Endothelial cell of umbilical vein (primary cell): ENCODE results near the gene MSH4. TPM values are rescaled to one million over a fixed set of nuclear protein-coding genes. Genes with fewer than 3 reads are reported as not detected.
"Not testable (repeated sequence)": the region's sequence is repeated elsewhere in the genome, so short reads cannot be mapped to it uniquely, and the experiment has no call there.

Source experiments
- BruUV-seq: library from RNA; stranded (reverse); fragments of 400-500 nt; replicated peaks from 2 replicates; lab custom pipeline; 2021; lab: Mats Ljungman, UMichigan
- CTCF ChIA-PET: fragments of 300-600, 350-600 bp; sonication (Branson Sonifier 250); formaldehyde crosslinking; loops from one replicate; lab custom pipeline; 2021; ENCODE audit warnings: antibody characterized with exemption, inconsistent platforms; lab: Charles Lee
- POLR2A ChIA-PET: fragments of 300-600, 350-600 bp; sonication (Branson Sonifier 250); formaldehyde crosslinking; loops from one replicate; lab custom pipeline; 2021; ENCODE audit warnings: antibody characterized with exemption, inconsistent platforms; lab: Charles Lee
- DNase-seq: peaks from one replicate; pipeline ENCODE4 v3.0.0-alpha.2; 2011; ENCODE audit warnings: low read depth, low spot score
- FAIRE-seq: peaks from 2 replicates; lab custom pipeline; 2011; peaks lifted over from hg19 to GRCh38; lab: Jason Lieb, UNC
- H2AFZ ChIP-seq: 2 replicates; pipeline ENCODE4 v1.6.0; 2012; ENCODE audit warnings: low read depth, low read length, control low read depth, inconsistent platforms
- H3K27ac ChIP-seq: 2 replicates; pipeline ENCODE4 v1.5.1; 2011; ENCODE audit warnings: low read depth, mild to moderate bottlenecking, control low read depth, low read length, moderate library complexity; ENCODE audit not compliant: insufficient read depth
- H3K27me3 ChIP-seq, 2 experiments: 2 replicates each; pipeline versions ENCODE4 v1.6.0 to v1.6.1; 2011; ENCODE audit warnings: low read length in 2 of 2, mixed read lengths in 1 of 2; ENCODE audit not compliant: control insufficient read depth in 2 of 2, insufficient read depth in 2 of 2
- H3K36me3 ChIP-seq, 2 experiments: 2 replicates in 1 of 2; 3 replicates in 1 of 2; pipeline ENCODE4 v1.5.1; 2011; ENCODE audit warnings: low read length in 2 of 2, mild to moderate bottlenecking in 1 of 2, moderate library complexity in 1 of 2; ENCODE audit not compliant: control insufficient read depth in 2 of 2, insufficient read depth in 2 of 2; ENCODE audit errors: extremely low read depth in 1 of 2
- H3K4me1 ChIP-seq: 3 replicates; pipeline ENCODE4 v1.5.1; 2011; ENCODE audit warnings: mild to moderate bottlenecking, low read length; ENCODE audit not compliant: control insufficient read depth, insufficient read depth; ENCODE audit errors: extremely low read depth
- H3K4me2 ChIP-seq: 2 replicates; pipeline ENCODE4 v1.6.1; 2011; ENCODE audit warnings: low read length, control low read depth, mixed read lengths; ENCODE audit not compliant: insufficient read depth
- H3K4me3 ChIP-seq, 3 experiments: fragments of 200-600 bp in 1 of 3; sonication (generic), shearing (Covaris generic) in 1 of 3; replicated peaks in 1 of 3; 2 replicates each; pipeline ENCODE4 v1.5.1; 2011 to 2016; ENCODE audit warnings: control low read depth in 3 of 3, low read length in 3 of 3, mild to moderate bottlenecking in 2 of 3, inconsistent platforms in 1 of 3, low read depth in 1 of 3, moderate library complexity in 1 of 3; ENCODE audit not compliant: insufficient read depth in 1 of 3
- H3K79me2 ChIP-seq: 2 replicates; pipeline ENCODE4 v1.6.0; 2012; ENCODE audit warnings: low read length, inconsistent platforms; ENCODE audit not compliant: control insufficient read depth, insufficient read depth
- H3K9ac ChIP-seq: replicated peaks from 2 replicates; pipeline ENCODE3; 2011; ENCODE audit warnings: low read length, control low read depth; ENCODE audit not compliant: insufficient read depth; ENCODE audit errors: extremely low read depth
- H3K9me1 ChIP-seq: replicated peaks from 3 replicates; pipeline ENCODE4 v1.6.0; 2011; ENCODE audit warnings: mild to moderate bottlenecking, low read length; ENCODE audit not compliant: control insufficient read depth, insufficient read depth; ENCODE audit errors: extremely low read depth
- H3K9me3 ChIP-seq: replicated peaks from 2 replicates; pipeline ENCODE4 v1.5.1; 2012; ENCODE audit warnings: low read length, inconsistent platforms; ENCODE audit not compliant: control insufficient read depth, insufficient read depth
- H4K20me1 ChIP-seq: replicated peaks from 2 replicates; pipeline ENCODE3; 2011; ENCODE audit warnings: mild to moderate bottlenecking, low read length; ENCODE audit not compliant: control insufficient read depth, insufficient read depth; ENCODE audit errors: extremely low read depth
- CTCF ChIP-seq, 2 donors: IDR thresholded peaks; 1 replicate in 1 of 2; 2 replicates in 1 of 2; pipeline ENCODE4 v1.5.1; 2011; ENCODE audit warnings: low read length in 2 of 2, mild to moderate bottlenecking in 2 of 2, moderate library complexity in 2 of 2, control low read depth in 1 of 2, inconsistent platforms in 1 of 2, low read depth in 1 of 2; ENCODE audit not compliant: insufficient read depth in 1 of 2; ENCODE audit errors: extremely low read depth in 1 of 2
- GATA2 ChIP-seq: IDR thresholded peaks from 2 replicates; pipeline ENCODE4 v1.7.0; 2011; ENCODE audit warnings: low read depth, mild to moderate bottlenecking, moderate library complexity, mixed read lengths, low read length; ENCODE audit not compliant: insufficient read length, insufficient read depth
- JUN ChIP-seq: IDR thresholded peaks from 2 replicates; pipeline ENCODE4 v1.6.1; 2011; ENCODE audit warnings: borderline replicate concordance, low read depth; ENCODE audit not compliant: insufficient read length, insufficient read depth
- dilution Hi-C: fragments of 300-500 bp; cut with MboI; formaldehyde crosslinking; loops from one replicate; pipeline ENCODE4 v1.15.0; 2019; ENCODE audit warnings: low sequenced_read_pairs; ENCODE audit not compliant: extremely low pct_ligation_motif_present
- intact Hi-C: fragments of 100-400 bp; cut with micrococcal nuclease; formaldehyde crosslinking; loops from one replicate; pipeline ENCODE4 v1.10.0; 2022
- polyA plus RNA-seq, 4 experiments: library from polyadenylated mRNA; depleted of rRNA in 3 of 4; stranded (reverse) in 3 of 4; unstranded in 1 of 4; fragments of >200 nt; gene quantifications; 2 replicates each; pipeline versions ENCODE4 v1.2.1 to v1.2.3, GENCODE V29; 2011 to 2012; ENCODE audit warnings: missing spikeins in 1 of 4
- total RNA-seq: library from RNA; stranded (reverse); gene quantifications from 2 replicates; pipeline ENCODE4 v1.2.3, GENCODE V29; 2021

The MSH4 gene
- total and polyA plus RNA-seq, 2 donors (not counting 3 experiments of a cell fraction or from before 2014, with no cell fraction given), result 0.01 to 0.29 TPM

- POLR2A ChIA-PET, result no interaction called here
- no peak overlapping the region for H3K4me2 ChIP-seq
- DNase-seq (no peak), FAIRE-seq (no peak)
- TF ChIP-seq JUN (no peak), GATA2 (no peak), CTCF (IDR thresholded peaks at IDR 0.05; ENCODE audit: extremely low read depth in 1 of 2, insufficient read depth in 1 of 2, low read depth in 1 of 2, low read length in 2 of 2) (no peak)
- no TSS peak for BruUV-seq
- dilution Hi-C loops, result no loop called here
- intact Hi-C loops, result no loop called here
- H3K27me3 ChIP-seq, result no peaks in the 10 kb centered on the region
- no peaks in the 10 kb centered on the region for H3K36me3 ChIP-seq
- H3K79me2 ChIP-seq, result no peaks in the 10 kb centered on the region
- no peak overlapping the region for H3K4me3 ChIP-seq
- H3K27ac ChIP-seq, result no peak overlapping the region
- peaks cover 9% of the 10 kb centered on the region for H3K4me1 ChIP-seq
- no peaks in the 10 kb centered on the region for H3K9me1 ChIP-seq
- H4K20me1 ChIP-seq, result no peaks in the 10 kb centered on the region
- no peak overlapping the region for H3K9ac ChIP-seq
- H2AFZ ChIP-seq, result no peak overlapping the region
- CTCF ChIA-PET, result no interaction called here
- H3K9me3 ChIP-seq, result no peaks in the 10 kb centered on the region
Measured at GRCh38 chr1:75808921-75809320, 12.2 kb downstream of the MSH4 start.

GRCh38 chr1:75810113-75810512 lies 13.4 kb downstream of the MSH4 start:
- dilution Hi-C loops, BruUV-seq, H2AFZ ChIP-seq, H3K9me1 ChIP-seq, H3K9me3 ChIP-seq, H3K27ac ChIP-seq, H3K36me3 ChIP-seq, POLR2A ChIA-PET, H3K79me2 ChIP-seq, H3K9ac ChIP-seq, H3K4me2 ChIP-seq, intact Hi-C loops, DNase-seq, H4K20me1 ChIP-seq, H3K4me3 ChIP-seq, H3K4me1 ChIP-seq, H3K27me3 ChIP-seq, FAIRE-seq: not testable (repeated sequence)
- CTCF ChIA-PET, result interaction anchor here (0.7 kb wide), 1 partner anchor 8 kb away, joined by 3 read pairs; no protein-coding TSS in a partner anchor
